ENCODE data around the gene FBXL17. TPM values are rescaled to one million over a fixed set of nuclear protein-coding genes. Genes with fewer than 3 reads are reported as not detected.

FBXL17 gene
- total RNA-seq, 2 donors from 2014 or later = 14.1 to 22.8 TPM

- H3K27ac ChIP-seq = no peak overlapping the region
- no peak overlapping the region for H3K9ac ChIP-seq (ENCODE audit: low read depth in 2 of 2, low read length in 2 of 2)
- no peak for DNase-seq
- no peaks in the 10 kb centered on the region for H3K9me3 ChIP-seq
- no peaks in the 10 kb centered on the region for H3K36me3 ChIP-seq
- no peaks in the 10 kb centered on the region for H3K4me1 ChIP-seq
- intact Hi-C loops (cut with DNase I) = no loop called here
- TF ChIP-seq CTCF (IDR thresholded peaks at IDR 0.05) = no peak
- no peak overlapping the region for H3K4me3 ChIP-seq
- H3K27me3 ChIP-seq = no peaks in the 10 kb centered on the region
Observed at GRCh38 chr5:107968998-107969397, 412.9 kb downstream of the FBXL17 start.

GRCh38 chr5:107968406-107968843 is 413.5 kb downstream of the FBXL17 start:
- no peak for DNase-seq
- H3K9ac ChIP-seq (ENCODE audit: low read depth in 2 of 2, low read length in 2 of 2) = no peak overlapping the region

GRCh38 chr5:107966201-107966600 is 415.7 kb downstream of the FBXL17 start:
- no peaks in the 10 kb centered on the region for H3K4me1 ChIP-seq
- H3K36me3 ChIP-seq = no peaks in the 10 kb centered on the region
- no peak for TF ChIP-seq CTCF (IDR thresholded peaks at IDR 0.05)
- no peak overlapping the region for H3K9ac ChIP-seq (ENCODE audit: low read depth in 2 of 2, low read length in 2 of 2)
- intact Hi-C loops (cut with DNase I) = no loop called here
- no peak overlapping the region for H3K4me3 ChIP-seq
- DNase-seq = no peak
- no peaks in the 10 kb centered on the region for H3K9me3 ChIP-seq
- no peaks in the 10 kb centered on the region for H3K27me3 ChIP-seq
- H3K27ac ChIP-seq = no peak overlapping the region

More at GRCh38 chr5:107968406-107968843, 413.5 kb downstream of the FBXL17 start:
- Histone ChIP-seq H3K36me3 (no peaks in the 10 kb centered on the region), H3K9me3 (no peaks in the 10 kb centered on the region), H3K27ac (no peak overlapping the region), H3K4me3 (no peak overlapping the region), H3K4me1 (no peaks in the 10 kb centered on the region), H3K27me3 (no peaks in the 10 kb centered on the region)
- no peak for TF ChIP-seq CTCF (IDR thresholded peaks at IDR 0.05)
- intact Hi-C loops (cut with DNase I) = no loop called here

GRCh38 chr5:107964722-107965121 is 417.2 kb downstream of the FBXL17 start:
- H3K9me3 ChIP-seq = no peaks in the 10 kb centered on the region
- no peak overlapping the region for H3K27ac ChIP-seq
- no peaks in the 10 kb centered on the region for H3K36me3 ChIP-seq
- H3K9ac ChIP-seq (ENCODE audit: low read depth in 2 of 2, low read length in 2 of 2) = no peak overlapping the region
- TF ChIP-seq CTCF (IDR thresholded peaks at IDR 0.05) = no peak
- no peaks in the 10 kb centered on the region for H3K27me3 ChIP-seq
- no peak overlapping the region for H3K4me3 ChIP-seq
- no peak for DNase-seq
- H3K4me1 ChIP-seq = no peaks in the 10 kb centered on the region
- intact Hi-C loops (cut with DNase I) = no loop called here

GRCh38 chr5:107959573-107960279 is 422.2 kb downstream of the FBXL17 start:
- H3K27me3 ChIP-seq = no peaks in the 10 kb centered on the region
- intact Hi-C loops (cut with DNase I) = no loop called here
- no peak for TF ChIP-seq CTCF (IDR thresholded peaks at IDR 0.05)

More at GRCh38 chr5:107959573-107960279, 422.2 kb downstream of the FBXL17 start:
- H3K36me3 ChIP-seq = no peaks in the 10 kb centered on the region
- no peaks in the 10 kb centered on the region for H3K9me3 ChIP-seq
- DNase-seq = no peak
- H3K27ac ChIP-seq = no peak overlapping the region
- no peaks in the 10 kb centered on the region for H3K4me1 ChIP-seq
- H3K9ac ChIP-seq (ENCODE audit: low read depth in 2 of 2, low read length in 2 of 2) = no peak overlapping the region
- no peak overlapping the region for H3K4me3 ChIP-seq
